Activated CD4-positive, alpha-beta T cell treated with anti-CD3 and anti-CD28 coated beads, Interleukin-2, amount 10 ng/mL, durations not matched to agents 24 days and 14 days (primary cell): Measurements from ENCODE around the gene ELOA. TPM values are rescaled to one million over a fixed set of nuclear protein-coding genes. Genes with fewer than 3 reads are reported as not detected.
"Not testable (repeated sequence)": the region's sequence is repeated elsewhere in the genome, so short reads cannot be mapped to it uniquely, and the experiment has no call there.

Experiments
- DNase-seq: peaks from one replicate; pipeline ENCODE4 v3.0.0; 2022
- H3K27ac Mint-ChIP-seq: one replicate; pipeline ENCODE4 v1.8.0; 2022; ENCODE audit warnings: mild to moderate bottlenecking, mixed read lengths
- H3K27me3 Mint-ChIP-seq: one replicate; pipeline ENCODE4 v1.8.0; 2022; ENCODE audit warnings: mixed read lengths
- H3K36me3 Mint-ChIP-seq: one replicate; pipeline ENCODE4 v1.8.0; 2022; ENCODE audit warnings: low read depth, mild to moderate bottlenecking, mixed read lengths
- H3K4me1 Mint-ChIP-seq: one replicate; pipeline ENCODE4 v1.8.0; 2021; ENCODE audit warnings: mixed read lengths
- H3K4me3 Mint-ChIP-seq: one replicate; pipeline ENCODE4 v1.8.0; 2022; ENCODE audit warnings: mild to moderate bottlenecking, moderate library complexity, mixed read lengths
- H3K9me3 Mint-ChIP-seq: one replicate; pipeline ENCODE4 v1.8.0; 2021; ENCODE audit warnings: mixed read lengths
- intact Hi-C: fragments of 100-400 bp; cut with micrococcal nuclease; formaldehyde crosslinking; loops from one replicate; pipeline ENCODE4 v1.15.1; 2023
- total RNA-seq: library from RNA; stranded (reverse); gene quantifications from 2 replicates; pipeline ENCODE4 v1.2.3, GENCODE V29; 2022

The ELOA gene
- total RNA-seq, 1 donor from 2014 or later: 54.3 TPM

DNA sequence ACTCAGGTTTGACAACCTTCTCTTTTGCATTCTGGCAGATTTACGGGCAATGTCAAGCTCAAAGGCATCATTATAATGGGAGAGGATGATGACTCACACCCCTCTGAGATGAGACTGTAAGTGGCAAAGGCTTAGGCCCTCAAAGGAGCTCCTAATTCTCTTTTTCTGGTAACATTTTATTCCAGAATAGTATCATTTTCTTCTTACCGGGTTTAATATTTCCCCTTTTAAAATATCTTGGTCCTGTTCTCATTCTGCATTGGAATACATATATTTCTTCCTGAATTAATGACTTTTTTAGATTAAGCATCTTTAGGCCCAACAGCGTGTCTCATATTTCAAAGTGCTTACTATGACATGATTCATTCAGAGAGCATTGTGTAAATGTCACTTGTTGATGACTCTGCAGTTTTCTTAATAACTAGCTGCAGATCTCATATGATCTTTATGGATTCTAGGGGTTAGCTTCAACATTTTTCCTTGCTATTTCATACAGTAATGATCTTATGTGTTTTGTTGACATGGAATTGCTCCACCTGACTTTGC lies 36.6 kb downstream of the ELOA start:
- Mint-ChIP-seq H3K4me3 (peak overlapping the region; percentile 88), H3K27me3 (no peaks in the 10 kb centered on the region), H3K36me3 (peaks cover 27% of the 10 kb centered on the region), H3K27ac (peak overlapping the region; percentile 72), H3K4me1 (peaks cover 25% of the 10 kb centered on the region), H3K9me3 (no peaks in the 10 kb centered on the region)
- intact Hi-C loops: no loop called here
- DNase-seq: no peak

DNA sequence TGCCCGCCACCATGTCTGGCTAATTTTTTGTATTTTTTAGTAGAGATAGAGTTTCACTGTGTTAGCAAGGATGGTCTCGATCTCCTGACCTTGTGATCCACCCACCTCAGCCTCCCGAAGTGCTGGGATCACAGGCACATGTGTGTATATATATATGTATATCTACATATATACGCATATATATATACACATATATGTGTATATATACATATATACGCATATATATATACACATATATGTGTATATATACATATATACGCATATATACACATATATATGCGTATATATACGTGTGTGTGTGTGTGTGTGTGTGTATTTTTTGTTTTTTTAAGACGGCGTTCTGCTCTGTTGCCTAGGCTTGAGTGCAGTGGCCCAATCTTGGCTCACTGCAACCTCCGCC lies 39.9 kb downstream of the ELOA start:
- peaks cover 55% of the 10 kb centered on the region for H3K36me3 Mint-ChIP-seq
- H3K4me3 Mint-ChIP-seq: not testable (repeated sequence)

DNA sequence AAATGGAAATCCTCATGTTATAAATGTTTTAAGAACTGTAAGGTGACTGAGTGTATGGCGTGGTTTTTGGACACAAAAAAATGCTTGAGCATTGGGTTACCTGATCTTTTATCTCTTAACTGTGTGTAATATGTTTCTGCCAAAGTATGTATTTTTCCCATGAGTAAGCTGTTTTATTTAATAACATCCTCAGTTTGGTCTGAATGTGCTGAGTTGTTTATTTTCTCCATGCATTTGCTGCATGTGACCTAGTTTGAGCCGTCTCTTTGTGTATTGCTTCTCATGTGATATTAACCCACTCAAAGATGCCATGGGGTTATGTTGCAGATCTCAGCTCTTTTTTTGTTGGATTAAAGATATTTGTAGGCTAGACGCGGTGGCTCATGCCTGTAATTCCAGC lies 41.6 kb downstream of the ELOA start:
- Mint-ChIP-seq H3K9me3 (no peaks in the 10 kb centered on the region), H3K36me3 (peaks cover 58% of the 10 kb centered on the region), H3K27ac (no peak overlapping the region), H3K27me3 (no peaks in the 10 kb centered on the region), H3K4me3 (no peak overlapping the region), H3K4me1 (peaks cover 12% of the 10 kb centered on the region)
- no peak for DNase-seq
- intact Hi-C loops: no loop called here

More for the DNA sequence above, 39.9 kb downstream of the ELOA start:
- H3K9me3 Mint-ChIP-seq, DNase-seq, H3K27ac Mint-ChIP-seq, H3K27me3 Mint-ChIP-seq, intact Hi-C loops: not testable (repeated sequence)
- peaks cover 18% of the 10 kb centered on the region for H3K4me1 Mint-ChIP-seq

DNA sequence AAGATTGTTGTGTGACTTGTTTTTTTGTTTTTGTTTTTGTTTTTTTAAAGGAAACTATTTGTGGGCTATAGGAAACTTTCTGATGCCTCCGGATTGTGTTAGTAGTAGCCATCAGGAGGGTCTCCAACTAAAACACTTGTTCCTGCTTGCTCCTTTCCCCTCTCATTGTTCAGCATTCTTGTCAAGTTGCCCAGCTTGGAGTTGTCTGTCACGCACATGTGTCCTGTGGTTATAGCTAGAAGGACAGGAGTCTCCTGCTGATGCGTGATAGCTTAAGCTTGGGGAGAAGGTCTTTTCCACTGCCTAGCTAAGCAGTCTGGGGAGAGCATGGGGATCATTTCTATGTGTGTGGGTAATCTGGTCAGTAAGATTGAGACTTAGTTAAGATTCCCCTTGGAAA lies 44.4 kb downstream of the ELOA start:
- H3K9me3 Mint-ChIP-seq: no peaks in the 10 kb centered on the region
- no peak overlapping the region for H3K27ac Mint-ChIP-seq
- H3K4me3 Mint-ChIP-seq: no peak overlapping the region
- DNase-seq: no peak
- intact Hi-C loops: no loop called here
- H3K27me3 Mint-ChIP-seq: no peaks in the 10 kb centered on the region
- H3K36me3 Mint-ChIP-seq: peaks cover 53% of the 10 kb centered on the region
- peaks cover 20% of the 10 kb centered on the region for H3K4me1 Mint-ChIP-seq

DNA sequence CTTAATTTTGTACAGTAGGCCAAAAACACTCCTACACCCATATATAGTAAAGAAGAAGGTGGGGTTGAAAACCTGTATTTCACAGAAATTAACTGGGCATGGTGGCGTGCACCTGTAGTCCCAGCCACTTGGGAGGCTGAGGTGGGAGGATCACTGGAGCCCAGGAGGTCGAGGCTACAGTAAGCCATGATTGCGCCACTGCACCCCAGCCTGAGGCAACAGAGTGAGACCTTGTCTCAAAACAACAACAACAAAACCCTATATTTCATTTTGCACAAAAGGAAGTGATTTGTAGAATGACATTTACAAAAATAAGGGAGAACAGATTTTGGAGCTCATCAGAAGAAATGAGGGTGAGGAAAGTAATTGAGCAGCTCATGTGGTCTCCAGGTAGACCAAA lies 45.4 kb downstream of the ELOA start:
- H3K27ac Mint-ChIP-seq: no peak overlapping the region
- H3K27me3 Mint-ChIP-seq: no peaks in the 10 kb centered on the region
- H3K4me3 Mint-ChIP-seq: no peak overlapping the region
- no peaks in the 10 kb centered on the region for H3K9me3 Mint-ChIP-seq
- H3K4me1 Mint-ChIP-seq: peaks cover 22% of the 10 kb centered on the region
- intact Hi-C loops: no loop called here
- H3K36me3 Mint-ChIP-seq: peaks cover 56% of the 10 kb centered on the region
- no peak for DNase-seq

DNA sequence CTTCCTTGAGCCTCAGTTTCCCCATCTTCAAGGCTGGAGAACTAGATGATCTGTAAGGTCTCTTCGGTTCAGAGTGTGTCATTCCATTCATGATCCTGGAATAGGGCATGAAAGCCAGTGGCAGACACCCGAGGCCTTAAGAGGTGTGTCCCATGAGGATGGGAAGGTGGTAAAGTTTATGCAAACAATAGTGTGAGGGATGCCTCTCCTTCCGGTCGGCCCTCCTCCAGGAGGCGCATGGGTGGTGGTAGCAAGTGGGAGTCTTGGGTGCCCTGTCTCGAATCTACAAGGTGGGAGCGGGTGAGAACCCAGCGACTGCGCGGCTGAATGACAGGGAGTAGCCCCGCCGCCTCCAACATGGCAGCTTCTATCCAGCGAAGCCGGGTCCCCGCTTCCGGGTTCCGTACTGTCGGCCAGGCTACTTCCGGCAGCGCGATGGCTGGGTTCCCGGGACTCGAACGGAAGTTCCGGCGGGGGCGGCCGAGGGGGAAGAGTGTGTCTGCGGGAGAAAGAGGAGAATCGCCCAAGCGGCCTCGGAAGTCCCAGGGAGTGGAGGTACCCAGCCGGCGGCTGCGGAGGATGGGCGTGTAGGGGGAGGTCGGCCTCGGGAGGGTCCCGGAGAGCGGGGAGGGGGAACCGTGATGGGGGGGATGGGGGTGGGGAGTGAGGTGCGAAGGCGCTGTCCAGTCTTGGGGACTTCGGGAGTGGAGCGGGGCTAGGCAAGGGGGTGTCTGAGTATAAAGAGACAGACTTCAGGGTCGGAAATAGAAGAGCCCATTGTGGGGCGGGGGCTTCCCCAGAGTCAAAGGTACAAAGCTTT lies 47.6 kb downstream of the ELOA start, which contains the start of gene LYPLA2:
TSS of gene LYPLA2 (plus strand) at position 450 of the 820 bp plus-strand sequence. CDS start 1,538 bp downstream, outside the sequence.
- peaks cover 23% of the 10 kb centered on the region for H3K4me1 Mint-ChIP-seq

DNA sequence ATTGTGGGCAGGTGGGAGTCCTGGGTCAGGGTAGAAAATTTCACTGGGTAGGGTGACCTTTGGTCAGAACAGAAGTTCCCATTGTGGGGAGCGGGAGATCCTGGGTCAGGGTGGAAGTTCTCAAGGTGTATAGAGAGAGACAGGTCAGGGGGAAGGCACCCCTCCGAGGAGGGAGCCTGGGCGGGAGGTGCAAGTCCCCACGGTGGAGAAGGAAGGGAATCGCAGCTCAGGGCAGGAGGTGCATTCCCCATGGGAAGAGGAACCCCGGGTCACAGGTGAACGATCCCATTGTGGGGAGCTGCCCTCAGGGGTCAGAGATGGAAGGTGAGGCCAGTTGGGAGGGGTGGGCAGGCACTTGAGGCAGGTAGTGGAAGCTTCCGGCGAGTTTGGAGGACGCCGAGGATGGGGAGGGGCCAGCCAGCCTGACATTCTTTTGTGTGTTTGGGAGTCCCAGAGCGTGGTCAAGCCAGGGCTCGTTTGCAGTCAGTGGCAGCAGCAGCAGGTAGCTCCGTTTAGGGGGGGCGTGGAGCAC lies 48.3 kb downstream of the ELOA start:
- Mint-ChIP-seq H3K27ac (peak overlapping the region; percentile 91), H3K9me3 (no peaks in the 10 kb centered on the region), H3K36me3 (peaks cover 50% of the 10 kb centered on the region), H3K27me3 (no peaks in the 10 kb centered on the region), H3K4me3 (peak overlapping the region; percentile 92), H3K4me1 (peaks cover 23% of the 10 kb centered on the region)
- DNase-seq: peak; percentile 79
- intact Hi-C loops: loop anchor here (1.0 kb wide), 2 partner anchors 9 to 13 kb away; partner anchors contain the start of genes GALE and PITHD1

More for the DNA sequence above, 47.6 kb downstream of the ELOA start, which contains the start of gene LYPLA2:
- intact Hi-C loops: loop anchor here (1.0 kb wide), 2 partner anchors 9 to 13 kb away; partner anchors contain the start of genes GALE and PITHD1
- Mint-ChIP-seq H3K4me3 (peak within 1 kb of the TSS; percentile 92), H3K27me3 (no peaks in the 10 kb centered on the region), H3K36me3 (peaks cover 55% of the 10 kb centered on the region), H3K27ac (peak within 1 kb of the TSS; percentile 91), H3K9me3 (no peaks in the 10 kb centered on the region)
- DNase-seq: peak; percentile 97

DNA sequence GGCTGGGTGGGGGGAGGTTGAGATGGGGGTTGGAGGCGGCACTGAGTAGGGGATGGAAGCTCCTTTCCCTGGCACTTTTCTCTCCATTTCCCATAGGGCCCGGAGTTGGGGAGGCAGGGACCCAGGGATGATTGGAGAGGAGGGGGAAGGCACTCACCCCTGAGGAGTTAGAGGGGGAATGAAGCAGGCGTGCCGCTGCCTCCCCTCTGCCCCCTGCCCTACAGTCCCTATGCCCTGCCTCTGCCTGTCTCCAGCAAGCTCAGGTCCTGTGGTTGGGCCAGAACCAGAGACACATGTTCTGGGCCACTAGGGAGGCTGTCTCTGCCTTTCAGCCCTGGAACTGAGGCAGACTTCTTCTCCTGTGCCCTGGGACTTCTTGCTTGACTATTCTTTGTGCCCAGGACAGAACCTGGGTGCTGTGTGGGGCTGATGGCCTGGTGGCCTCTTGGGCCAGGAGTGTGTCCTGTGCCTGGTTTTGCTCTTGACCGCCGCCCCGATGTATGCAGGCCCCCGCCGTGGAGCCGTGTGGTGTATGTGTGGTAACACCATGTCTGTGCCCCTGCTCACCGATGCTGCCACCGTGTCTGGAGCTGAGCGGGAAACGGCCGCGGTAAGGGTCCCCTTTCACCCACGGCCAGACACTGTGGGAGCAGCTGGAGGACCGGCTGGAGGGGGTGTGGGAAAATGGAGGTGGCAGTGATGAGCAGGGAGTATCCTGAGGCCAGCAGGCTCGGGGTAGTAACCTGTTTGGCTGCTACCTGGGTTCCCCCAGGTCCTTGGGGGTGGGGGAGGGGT lies 49.1 kb downstream of the ELOA start:
- Mint-ChIP-seq H3K27me3 (no peaks in the 10 kb centered on the region), H3K27ac (peak overlapping the region; percentile 91), H3K36me3 (peaks cover 49% of the 10 kb centered on the region), H3K9me3 (no peaks in the 10 kb centered on the region), H3K4me1 (peaks cover 23% of the 10 kb centered on the region), H3K4me3 (peak overlapping the region; percentile 92)
- DNase-seq: no peak
- intact Hi-C loops: no loop called here

DNA sequence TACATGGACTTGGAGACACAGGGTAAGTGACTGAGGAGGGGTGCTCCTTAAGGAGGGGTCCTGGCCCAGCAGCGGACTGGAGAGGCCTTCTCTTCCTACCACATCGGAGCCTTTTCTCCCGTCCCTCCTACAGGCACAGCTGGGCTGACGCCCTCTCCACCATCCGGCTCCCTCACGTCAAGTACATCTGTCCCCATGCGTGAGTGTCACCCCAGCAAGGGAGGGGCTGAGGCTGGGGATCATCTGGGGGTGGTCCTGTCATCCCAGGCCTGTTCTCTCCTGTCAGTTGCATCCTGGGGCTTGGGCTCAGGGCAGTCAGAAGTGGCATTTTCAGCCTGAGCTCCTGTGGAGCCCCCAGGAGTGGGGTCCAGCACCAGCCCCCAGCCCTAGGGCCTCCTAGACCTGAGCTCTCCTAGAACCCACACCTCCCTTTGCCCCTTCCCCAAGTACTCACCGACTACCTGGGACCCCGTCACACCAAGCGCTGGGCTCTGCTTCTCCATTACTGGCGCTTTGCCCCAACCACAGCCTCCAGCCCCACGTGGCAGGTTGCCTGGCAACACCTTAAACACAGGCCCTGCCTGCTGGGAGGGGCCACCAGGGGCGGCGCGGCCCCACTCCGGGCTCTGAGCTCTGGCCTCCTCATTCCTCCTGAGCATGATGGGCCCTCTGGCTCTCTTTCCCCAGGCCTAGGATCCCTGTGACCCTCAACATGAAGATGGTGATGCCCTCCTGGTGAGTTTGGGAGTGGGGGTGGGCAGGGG lies 49.9 kb downstream of the ELOA start:
- H3K4me1 Mint-ChIP-seq: peaks cover 23% of the 10 kb centered on the region
- intact Hi-C loops: no loop called here
- no peaks in the 10 kb centered on the region for H3K9me3 Mint-ChIP-seq
- no peaks in the 10 kb centered on the region for H3K27me3 Mint-ChIP-seq
- peak overlapping the region; percentile 56 for H3K27ac Mint-ChIP-seq
- DNase-seq: peak; percentile 73
- H3K36me3 Mint-ChIP-seq: peaks cover 44% of the 10 kb centered on the region
- H3K4me3 Mint-ChIP-seq: peak overlapping the region; percentile 21

DNA sequence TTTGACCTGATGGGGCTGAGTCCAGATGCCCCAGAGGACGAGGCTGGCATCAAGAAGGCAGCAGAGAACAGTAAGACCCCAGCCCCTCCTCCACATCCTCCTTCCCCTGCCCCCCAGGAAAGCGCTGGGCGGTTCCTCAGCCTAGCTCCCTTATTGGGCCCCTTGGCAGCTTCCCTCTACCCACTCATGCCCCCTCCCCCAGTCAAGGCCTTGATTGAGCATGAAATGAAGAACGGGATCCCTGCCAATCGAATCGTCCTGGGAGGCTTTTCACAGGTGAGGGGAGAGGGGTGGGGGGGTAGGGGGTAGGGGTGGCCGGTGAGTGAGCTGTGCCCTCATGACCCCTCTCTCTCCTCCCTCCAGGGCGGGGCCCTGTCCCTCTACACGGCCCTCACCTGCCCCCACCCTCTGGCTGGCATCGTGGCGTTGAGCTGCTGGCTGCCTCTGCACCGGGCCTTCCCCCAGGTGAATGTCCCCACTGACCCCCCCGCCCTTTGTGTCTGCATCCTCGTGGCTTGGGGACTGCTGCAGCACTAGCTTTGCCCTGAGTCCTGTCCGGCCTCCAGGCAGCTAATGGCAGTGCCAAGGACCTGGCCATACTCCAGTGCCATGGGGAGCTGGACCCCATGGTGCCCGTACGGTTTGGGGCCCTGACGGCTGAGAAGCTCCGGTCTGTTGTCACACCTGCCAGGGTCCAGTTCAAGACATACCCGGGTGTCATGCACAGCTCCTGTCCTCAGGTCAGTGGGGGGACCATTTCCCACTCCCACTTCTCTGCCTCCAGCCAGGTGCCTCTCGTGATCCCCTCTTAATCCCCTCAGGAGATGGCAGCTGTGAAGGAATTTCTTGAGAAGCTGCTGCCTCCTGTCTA lies 50.8 kb downstream of the ELOA start:
- intact Hi-C loops: no loop called here
- peaks cover 28% of the 10 kb centered on the region for H3K4me1 Mint-ChIP-seq

DNA sequence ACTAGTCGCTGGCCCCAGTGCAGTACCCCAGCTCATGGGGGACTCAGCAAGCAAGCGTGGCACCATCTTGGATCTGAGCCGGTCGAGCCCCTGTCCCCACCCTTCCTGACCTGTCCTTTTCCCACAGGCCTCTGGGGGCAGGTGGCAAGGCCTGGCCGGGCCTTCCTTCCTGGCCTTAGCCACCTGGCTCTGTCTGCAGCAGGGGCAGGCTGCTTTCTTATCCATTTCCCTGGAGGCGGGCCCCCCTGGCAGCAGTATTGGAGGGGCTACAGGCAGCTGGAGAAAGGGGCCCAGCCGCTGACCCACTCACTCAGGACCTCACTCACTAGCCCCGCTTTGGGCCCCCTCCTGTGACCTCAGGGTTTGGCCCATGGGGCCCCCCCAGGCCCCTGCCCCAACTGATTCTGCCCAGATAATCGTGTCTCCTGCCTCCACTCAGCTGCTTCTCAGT lies 51.5 kb downstream of the ELOA start:
- peaks cover 29% of the 10 kb centered on the region for H3K4me1 Mint-ChIP-seq

More for the DNA sequence above, 50.8 kb downstream of the ELOA start:
- Mint-ChIP-seq H3K4me3 (no peak overlapping the region), H3K27me3 (no peaks in the 10 kb centered on the region), H3K9me3 (no peaks in the 10 kb centered on the region), H3K27ac (no peak overlapping the region), H3K36me3 (peaks cover 43% of the 10 kb centered on the region)
- no peak for DNase-seq

DNA sequence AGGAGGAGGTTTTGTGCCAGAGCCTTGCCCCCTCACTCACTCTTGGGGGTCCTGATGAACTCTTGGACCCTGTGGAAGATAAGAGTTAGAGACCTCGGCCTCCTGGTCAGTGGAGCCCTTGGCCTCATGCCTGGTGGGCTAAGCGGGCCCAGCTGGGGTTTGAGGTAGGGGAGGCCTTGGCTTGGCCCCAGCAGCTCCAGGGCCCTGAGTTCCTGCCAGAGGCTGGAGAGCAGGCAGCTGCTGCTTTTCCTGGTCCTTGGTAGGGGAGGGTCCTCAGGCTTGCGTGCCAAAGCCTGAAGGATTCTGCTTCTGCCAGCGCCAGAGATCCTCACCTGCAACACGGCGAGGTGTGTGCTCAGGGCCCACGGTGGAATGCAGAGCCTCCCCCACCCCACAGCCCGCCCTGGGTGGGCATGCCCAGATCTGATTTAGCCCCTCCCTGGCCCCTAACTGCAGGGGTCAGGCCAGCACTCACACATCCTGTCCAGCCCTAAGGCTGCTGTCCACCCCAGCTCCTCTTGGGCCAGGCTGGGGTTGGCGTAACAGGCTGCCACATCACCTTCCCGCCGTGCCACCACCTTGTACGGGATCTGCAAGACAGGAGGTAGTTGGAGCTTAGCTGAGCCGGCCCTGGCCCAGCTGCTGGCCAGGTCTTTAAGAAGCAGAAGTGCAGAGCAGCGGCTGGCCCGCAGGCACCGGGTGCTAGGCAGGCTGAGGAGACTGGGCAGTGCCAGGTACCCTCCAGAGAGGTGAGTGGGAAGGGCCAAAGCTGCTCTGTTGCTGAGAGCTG lies 52.6 kb downstream of the ELOA start:
- Mint-ChIP-seq H3K27ac (no peak overlapping the region), H3K4me1 (peaks cover 22% of the 10 kb centered on the region), H3K36me3 (peaks cover 41% of the 10 kb centered on the region), H3K4me3 (no peak overlapping the region), H3K27me3 (no peaks in the 10 kb centered on the region), H3K9me3 (no peaks in the 10 kb centered on the region)
- intact Hi-C loops: no loop called here
- no peak for DNase-seq

More for the DNA sequence above, 51.5 kb downstream of the ELOA start:
- intact Hi-C loops, DNase-seq, H3K9me3 Mint-ChIP-seq, H3K4me3 Mint-ChIP-seq, H3K27me3 Mint-ChIP-seq, H3K27ac Mint-ChIP-seq: not testable (repeated sequence)
- peaks cover 41% of the 10 kb centered on the region for H3K36me3 Mint-ChIP-seq
